ENCODE results near the gene MAST1.

MAST1 gene

DNA sequence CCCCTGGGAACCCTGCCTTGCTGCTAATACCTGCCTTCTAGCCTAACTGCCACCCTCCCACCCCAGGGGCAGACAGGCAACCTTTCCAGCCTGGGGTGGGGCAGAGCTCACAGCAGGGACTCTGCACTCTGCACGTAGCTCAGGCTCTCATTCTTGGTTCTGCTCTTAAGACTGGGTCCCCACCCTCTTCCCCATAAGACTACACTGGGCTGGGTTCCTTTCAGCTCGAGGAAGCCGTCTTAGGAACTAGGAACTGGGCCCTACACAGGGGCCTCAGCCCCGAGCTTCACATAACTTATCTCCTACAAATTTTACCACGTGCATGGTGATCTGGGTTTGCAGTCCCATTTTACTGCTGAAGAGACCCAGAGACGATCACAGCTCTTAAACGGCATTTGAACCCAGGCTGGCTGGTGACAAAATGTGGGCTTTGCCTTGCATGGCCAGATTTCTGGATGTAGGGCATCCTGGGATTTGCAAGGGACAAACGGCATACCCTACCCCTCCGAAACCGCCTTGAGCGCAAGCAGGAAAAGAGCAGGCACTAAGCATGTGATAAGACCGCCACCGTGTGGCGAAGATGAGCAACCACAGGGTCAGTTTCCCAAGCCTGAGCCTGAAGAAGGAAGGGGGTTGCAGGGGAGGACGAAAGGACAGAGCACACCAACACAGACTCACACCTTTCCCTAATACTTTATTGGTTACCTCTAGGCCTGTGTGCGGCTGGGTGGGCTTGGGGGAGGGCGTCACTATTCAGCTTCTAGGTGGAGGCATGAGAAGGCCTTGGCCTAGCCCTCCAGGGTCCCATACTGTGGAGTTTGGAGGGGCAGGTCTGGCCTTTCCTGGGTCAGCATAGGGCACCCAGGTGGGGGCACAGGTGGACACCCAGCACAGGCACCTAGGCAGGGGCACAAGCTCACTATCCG lies 41.9 kb upstream of the MAST1 start (continued):
- TF ChIP-seq TCF7L2 (IDR thresholded peaks at IDR 0.05; ENCODE audit: borderline replicate concordance, low read depth, low read length) (no peak), ZNF174 (tag by site-specific recombination; IDR thresholded peaks at IDR 0.05) (no peak), KLF16 (tag by site-specific recombination; IDR thresholded peaks at IDR 0.05) (no peak), ZNF274 (IDR thresholded peaks at IDR 0.05; ENCODE audit: low read length) (no peak), ZNF274 (tag by site-specific recombination; IDR thresholded peaks at IDR 0.05; ENCODE audit: borderline replicate concordance) (no peak), ZBTB21 (tag by site-specific recombination; IDR thresholded peaks at IDR 0.05) (no peak), ZFP41 (tag by site-specific recombination; IDR thresholded peaks at IDR 0.05; ENCODE audit: borderline replicate concordance) (no peak), ZSCAN30 (tag by site-specific recombination; IDR thresholded peaks at IDR 0.05) (no peak), ZSCAN16 (tag by site-specific recombination; IDR thresholded peaks at IDR 0.05) (no peak), ZIC2 (tag by site-specific recombination; IDR thresholded peaks at IDR 0.05) (no peak), BCL11B (tag by site-specific recombination; IDR thresholded peaks at IDR 0.05; ENCODE audit: low read depth) (no peak), ZNF114 (tag by site-specific recombination; IDR thresholded peaks at IDR 0.05) (no peak), ZNF76 (tag by site-specific recombination; IDR thresholded peaks at IDR 0.05; ENCODE audit: borderline replicate concordance, low read depth) (peak; percentile 59; the same call in 1 of the 2 replicates), KLF8 (tag by site-specific recombination; IDR thresholded peaks at IDR 0.05) (peak; percentile 21; the same call in 1 of the 2 replicates), ZNF211 (tag by site-specific recombination; IDR thresholded peaks at IDR 0.05; ENCODE audit: low read depth) (no peak)
- TF ChIP-seq, protein P1, sequence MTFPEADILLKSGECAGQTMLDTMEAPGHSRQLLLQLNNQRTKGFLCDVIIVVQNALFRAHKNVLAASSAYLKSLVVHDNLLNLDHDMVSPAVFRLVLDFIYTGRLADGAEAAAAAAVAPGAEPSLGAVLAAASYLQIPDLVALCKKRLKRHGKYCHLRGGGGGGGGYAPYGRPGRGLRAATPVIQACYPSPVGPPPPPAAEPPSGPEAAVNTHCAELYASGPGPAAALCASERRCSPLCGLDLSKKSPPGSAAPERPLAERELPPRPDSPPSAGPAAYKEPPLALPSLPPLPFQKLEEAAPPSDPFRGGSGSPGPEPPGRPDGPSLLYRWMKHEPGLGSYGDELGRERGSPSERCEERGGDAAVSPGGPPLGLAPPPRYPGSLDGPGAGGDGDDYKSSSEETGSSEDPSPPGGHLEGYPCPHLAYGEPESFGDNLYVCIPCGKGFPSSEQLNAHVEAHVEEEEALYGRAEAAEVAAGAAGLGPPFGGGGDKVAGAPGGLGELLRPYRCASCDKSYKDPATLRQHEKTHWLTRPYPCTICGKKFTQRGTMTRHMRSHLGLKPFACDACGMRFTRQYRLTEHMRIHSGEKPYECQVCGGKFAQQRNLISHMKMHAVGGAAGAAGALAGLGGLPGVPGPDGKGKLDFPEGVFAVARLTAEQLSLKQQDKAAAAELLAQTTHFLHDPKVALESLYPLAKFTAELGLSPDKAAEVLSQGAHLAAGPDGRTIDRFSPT (tag by site-specific recombination; IDR thresholded peaks at IDR 0.05) = no peak; the same call in 1 of the 2 replicates
- TF ChIP-seq, protein P2, sequence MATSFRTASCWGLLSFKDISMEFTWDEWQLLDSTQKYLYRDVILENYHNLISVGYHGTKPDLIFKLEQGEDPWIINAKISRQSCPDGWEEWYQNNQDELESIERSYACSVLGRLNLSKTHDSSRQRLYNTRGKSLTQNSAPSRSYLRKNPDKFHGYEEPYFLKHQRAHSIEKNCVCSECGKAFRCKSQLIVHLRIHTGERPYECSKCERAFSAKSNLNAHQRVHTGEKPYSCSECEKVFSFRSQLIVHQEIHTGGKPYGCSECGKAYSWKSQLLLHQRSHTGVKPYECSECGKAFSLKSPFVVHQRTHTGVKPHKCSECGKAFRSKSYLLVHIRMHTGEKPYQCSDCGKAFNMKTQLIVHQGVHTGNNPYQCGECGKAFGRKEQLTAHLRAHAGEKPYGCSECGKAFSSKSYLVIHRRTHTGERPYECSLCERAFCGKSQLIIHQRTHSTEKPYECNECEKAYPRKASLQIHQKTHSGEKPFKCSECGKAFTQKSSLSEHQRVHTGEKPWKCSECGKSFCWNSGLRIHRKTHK (tag by site-specific recombination; IDR thresholded peaks at IDR 0.05) = no peak
- TF ChIP-seq, protein P3, sequence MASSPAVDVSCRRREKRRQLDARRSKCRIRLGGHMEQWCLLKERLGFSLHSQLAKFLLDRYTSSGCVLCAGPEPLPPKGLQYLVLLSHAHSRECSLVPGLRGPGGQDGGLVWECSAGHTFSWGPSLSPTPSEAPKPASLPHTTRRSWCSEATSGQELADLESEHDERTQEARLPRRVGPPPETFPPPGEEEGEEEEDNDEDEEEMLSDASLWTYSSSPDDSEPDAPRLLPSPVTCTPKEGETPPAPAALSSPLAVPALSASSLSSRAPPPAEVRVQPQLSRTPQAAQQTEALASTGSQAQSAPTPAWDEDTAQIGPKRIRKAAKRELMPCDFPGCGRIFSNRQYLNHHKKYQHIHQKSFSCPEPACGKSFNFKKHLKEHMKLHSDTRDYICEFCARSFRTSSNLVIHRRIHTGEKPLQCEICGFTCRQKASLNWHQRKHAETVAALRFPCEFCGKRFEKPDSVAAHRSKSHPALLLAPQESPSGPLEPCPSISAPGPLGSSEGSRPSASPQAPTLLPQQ (tag by site-specific recombination; IDR thresholded peaks at IDR 0.05) = 0 out of 2 replicates have a peak, but pooled peaks have one; percentile 35
- TF ChIP-seq, protein P4, sequence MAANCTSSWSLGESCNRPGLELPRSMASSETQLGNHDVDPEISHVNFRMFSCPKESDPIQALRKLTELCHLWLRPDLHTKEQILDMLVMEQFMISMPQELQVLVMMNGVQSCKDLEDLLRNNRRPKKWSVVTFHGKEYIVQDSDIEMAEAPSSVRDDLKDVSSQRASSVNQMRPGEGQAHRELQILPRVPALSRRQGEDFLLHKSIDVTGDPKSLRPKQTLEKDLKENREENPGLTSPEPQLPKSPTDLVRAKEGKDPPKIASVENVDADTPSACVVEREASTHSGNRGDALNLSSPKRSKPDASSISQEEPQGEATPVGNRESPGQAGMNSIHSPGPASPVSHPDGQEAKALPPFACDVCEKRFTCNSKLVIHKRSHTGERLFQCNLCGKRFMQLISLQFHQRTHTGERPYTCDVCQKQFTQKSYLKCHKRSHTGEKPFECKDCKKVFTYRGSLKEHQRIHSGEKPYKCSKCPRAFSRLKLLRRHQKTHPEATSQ (tag by site-specific recombination; IDR thresholded peaks at IDR 0.05) = 0 out of 2 replicates have a peak, but pooled peaks have one; percentile 47
- TF ChIP-seq, protein P5, sequence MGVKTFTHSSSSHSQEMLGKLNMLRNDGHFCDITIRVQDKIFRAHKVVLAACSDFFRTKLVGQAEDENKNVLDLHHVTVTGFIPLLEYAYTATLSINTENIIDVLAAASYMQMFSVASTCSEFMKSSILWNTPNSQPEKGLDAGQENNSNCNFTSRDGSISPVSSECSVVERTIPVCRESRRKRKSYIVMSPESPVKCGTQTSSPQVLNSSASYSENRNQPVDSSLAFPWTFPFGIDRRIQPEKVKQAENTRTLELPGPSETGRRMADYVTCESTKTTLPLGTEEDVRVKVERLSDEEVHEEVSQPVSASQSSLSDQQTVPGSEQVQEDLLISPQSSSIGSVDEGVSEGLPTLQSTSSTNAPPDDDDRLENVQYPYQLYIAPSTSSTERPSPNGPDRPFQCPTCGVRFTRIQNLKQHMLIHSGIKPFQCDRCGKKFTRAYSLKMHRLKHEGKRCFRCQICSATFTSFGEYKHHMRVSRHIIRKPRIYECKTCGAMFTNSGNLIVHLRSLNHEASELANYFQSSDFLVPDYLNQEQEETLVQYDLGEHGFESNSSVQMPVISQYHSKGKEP (tag by site-specific recombination; IDR thresholded peaks at IDR 0.05) = no peak
- TF ChIP-seq, protein P6, sequence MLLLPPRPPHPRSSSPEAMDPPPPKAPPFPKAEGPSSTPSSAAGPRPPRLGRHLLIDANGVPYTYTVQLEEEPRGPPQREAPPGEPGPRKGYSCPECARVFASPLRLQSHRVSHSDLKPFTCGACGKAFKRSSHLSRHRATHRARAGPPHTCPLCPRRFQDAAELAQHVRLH (tag by site-specific recombination; IDR thresholded peaks at IDR 0.05) = no peak
- TF ChIP-seq, protein P7, sequence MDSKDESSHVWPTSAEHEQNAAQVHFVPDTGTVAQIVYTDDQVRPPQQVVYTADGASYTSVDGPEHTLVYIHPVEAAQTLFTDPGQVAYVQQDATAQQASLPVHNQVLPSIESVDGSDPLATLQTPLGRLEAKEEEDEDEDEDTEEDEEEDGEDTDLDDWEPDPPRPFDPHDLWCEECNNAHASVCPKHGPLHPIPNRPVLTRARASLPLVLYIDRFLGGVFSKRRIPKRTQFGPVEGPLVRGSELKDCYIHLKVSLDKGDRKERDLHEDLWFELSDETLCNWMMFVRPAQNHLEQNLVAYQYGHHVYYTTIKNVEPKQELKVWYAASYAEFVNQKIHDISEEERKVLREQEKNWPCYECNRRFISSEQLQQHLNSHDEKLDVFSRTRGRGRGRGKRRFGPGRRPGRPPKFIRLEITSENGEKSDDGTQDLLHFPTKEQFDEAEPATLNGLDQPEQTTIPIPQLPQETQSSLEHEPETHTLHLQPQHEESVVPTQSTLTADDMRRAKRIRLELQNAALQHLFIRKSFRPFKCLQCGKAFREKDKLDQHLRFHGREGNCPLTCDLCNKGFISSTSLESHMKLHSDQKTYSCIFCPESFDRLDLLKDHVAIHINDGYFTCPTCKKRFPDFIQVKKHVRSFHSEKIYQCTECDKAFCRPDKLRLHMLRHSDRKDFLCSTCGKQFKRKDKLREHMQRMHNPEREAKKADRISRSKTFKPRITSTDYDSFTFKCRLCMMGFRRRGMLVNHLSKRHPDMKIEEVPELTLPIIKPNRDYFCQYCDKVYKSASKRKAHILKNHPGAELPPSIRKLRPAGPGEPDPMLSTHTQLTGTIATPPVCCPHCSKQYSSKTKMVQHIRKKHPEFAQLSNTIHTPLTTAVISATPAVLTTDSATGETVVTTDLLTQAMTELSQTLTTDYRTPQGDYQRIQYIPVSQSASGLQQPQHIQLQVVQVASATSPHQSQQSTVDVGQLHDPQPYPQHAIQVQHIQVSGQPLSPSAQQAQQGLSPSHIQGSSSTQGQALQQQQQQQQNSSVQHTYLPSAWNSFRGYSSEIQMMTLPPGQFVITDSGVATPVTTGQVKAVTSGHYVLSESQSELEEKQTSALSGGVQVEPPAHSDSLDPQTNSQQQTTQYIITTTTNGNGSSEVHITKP (tag by site-specific recombination; IDR thresholded peaks at IDR 0.05) = peak; percentile 48
- TF ChIP-seq, protein P8, sequence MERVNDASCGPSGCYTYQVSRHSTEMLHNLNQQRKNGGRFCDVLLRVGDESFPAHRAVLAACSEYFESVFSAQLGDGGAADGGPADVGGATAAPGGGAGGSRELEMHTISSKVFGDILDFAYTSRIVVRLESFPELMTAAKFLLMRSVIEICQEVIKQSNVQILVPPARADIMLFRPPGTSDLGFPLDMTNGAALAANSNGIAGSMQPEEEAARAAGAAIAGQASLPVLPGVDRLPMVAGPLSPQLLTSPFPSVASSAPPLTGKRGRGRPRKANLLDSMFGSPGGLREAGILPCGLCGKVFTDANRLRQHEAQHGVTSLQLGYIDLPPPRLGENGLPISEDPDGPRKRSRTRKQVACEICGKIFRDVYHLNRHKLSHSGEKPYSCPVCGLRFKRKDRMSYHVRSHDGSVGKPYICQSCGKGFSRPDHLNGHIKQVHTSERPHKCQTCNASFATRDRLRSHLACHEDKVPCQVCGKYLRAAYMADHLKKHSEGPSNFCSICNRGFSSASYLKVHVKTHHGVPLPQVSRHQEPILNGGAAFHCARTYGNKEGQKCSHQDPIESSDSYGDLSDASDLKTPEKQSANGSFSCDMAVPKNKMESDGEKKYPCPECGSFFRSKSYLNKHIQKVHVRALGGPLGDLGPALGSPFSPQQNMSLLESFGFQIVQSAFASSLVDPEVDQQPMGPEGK (tag by site-specific recombination; IDR thresholded peaks at IDR 0.05) = no peak; the same call in 1 of the 2 replicates
